PC-9 (cell line): Measurements from ENCODE around the gene AKAP13. TPM values are rescaled to one million over a fixed set of nuclear protein-coding genes. Genes with fewer than 3 reads are reported as not detected.

ENCODE experiments used
- BruUV-seq: library from RNA; stranded (reverse); fragments of 400-500 nt; replicated peaks from 2 replicates; lab custom pipeline; 2021; lab: Mats Ljungman, UMichigan
- CTCF ChIA-PET: fragments of 300-600 bp; sonication (Branson Sonifier 250); formaldehyde crosslinking; loops from one replicate; lab custom pipeline; 2022; ENCODE audit warnings: antibody characterized with exemption; lab: Charles Lee
- POLR2A ChIA-PET: fragments of 300-600 bp; sonication (Branson Sonifier 250); formaldehyde crosslinking; loops from one replicate; lab custom pipeline; 2022; ENCODE audit warnings: antibody characterized with exemption; ENCODE audit not compliant: unreplicated experiment; lab: Charles Lee
- DNase-seq, 2 experiments: peaks; one replicate each; pipeline versions ENCODE4 v3.0.0 to v3.0.0-alpha.2; 2015 to 2022; ENCODE audit warnings: mixed read lengths in 1 of 2
- H2AFZ ChIP-seq: fragments of 200-600 bp; sonication (generic); 2 replicates; pipeline ENCODE4 v1.8.1; 2017; ENCODE audit warnings: antibody characterized with exemption
- H3F3A ChIP-seq: fragments of 200-600 bp; sonication (generic); 2 replicates; pipeline ENCODE4 v1.8.1; 2017; ENCODE audit warnings: antibody characterized with exemption, mild to moderate bottlenecking, low read depth; ENCODE audit not compliant: insufficient read depth
- H3K27ac ChIP-seq: fragments of 200-600 bp; sonication (generic); 2 replicates; pipeline ENCODE4 v1.6.1; 2016; ENCODE audit warnings: mixed run types
- H3K27me3 ChIP-seq: fragments of 200-600 bp; sonication (generic); 2 replicates; pipeline ENCODE4 v1.6.1; 2016; ENCODE audit warnings: low read depth, mixed run types; ENCODE audit not compliant: insufficient read depth
- H3K36me3 ChIP-seq: fragments of 200-600 bp; sonication (generic); 2 replicates; pipeline ENCODE4 v1.6.1; 2016; ENCODE audit warnings: low read depth, mixed run types
- H3K4me1 ChIP-seq: fragments of 200-600 bp; sonication (generic); replicated peaks from 2 replicates; pipeline ENCODE4 v1.6.1; 2016; ENCODE audit warnings: mixed run types; ENCODE audit not compliant: insufficient read depth
- H3K4me2 ChIP-seq: fragments of 200-600 bp; sonication (generic); 2 replicates; pipeline ENCODE4 v1.6.1; 2017; ENCODE audit warnings: mixed run types
- H3K4me3 ChIP-seq: fragments of 200-600 bp; sonication (generic); 2 replicates; pipeline ENCODE4 v1.6.1; 2016; ENCODE audit warnings: mixed run types
- H3K79me2 ChIP-seq: fragments of 200-600 bp; sonication (generic); 2 replicates; pipeline ENCODE4 v1.6.1; 2017; ENCODE audit warnings: low read depth, mixed run types
- H3K9me2 ChIP-seq: fragments of 200-600 bp; sonication (generic); 2 replicates; pipeline ENCODE4 v1.8.1; 2017; ENCODE audit warnings: mild to moderate bottlenecking; ENCODE audit not compliant: insufficient read depth
- H3K9me3 ChIP-seq: fragments of 200-600 bp; sonication (generic); 2 replicates; pipeline ENCODE4 v1.8.1; 2016; ENCODE audit warnings: low read depth; ENCODE audit not compliant: insufficient read depth
- H4K20me1 ChIP-seq: fragments of 200-600 bp; sonication (generic); 2 replicates; pipeline ENCODE4 v1.8.1; 2017; ENCODE audit not compliant: insufficient read depth
- EZH2 ChIP-seq: fragments of 200-600 bp; sonication (generic); IDR thresholded peaks from 2 replicates; pipeline ENCODE4 v1.8.0; 2017; ENCODE audit warnings: antibody characterized with exemption, low read depth
- intact Hi-C: fragments of 100-400 bp; cut with micrococcal nuclease; formaldehyde crosslinking; loops from one replicate; pipeline ENCODE4 v1.10.0; 2022; ENCODE audit not compliant: unreplicated experiment
- total RNA-seq: library from RNA; stranded (reverse); gene quantifications from 2 replicates; pipeline ENCODE4 v1.2.3, GENCODE V29; 2021
- TF ChIP-seq, protein P1 (sequence below): fragments of 200-600 bp; sonication (generic); conservative IDR thresholded peaks from 2 replicates; pipeline ENCODE4 v1.6.1; 2017; ENCODE audit warnings: mixed run types, antibody characterized with exemption, mild to moderate bottlenecking, moderate library complexity

The AKAP13 gene
- total RNA-seq, 1 experiment from 2014 or later = 82.5 TPM

DNA sequence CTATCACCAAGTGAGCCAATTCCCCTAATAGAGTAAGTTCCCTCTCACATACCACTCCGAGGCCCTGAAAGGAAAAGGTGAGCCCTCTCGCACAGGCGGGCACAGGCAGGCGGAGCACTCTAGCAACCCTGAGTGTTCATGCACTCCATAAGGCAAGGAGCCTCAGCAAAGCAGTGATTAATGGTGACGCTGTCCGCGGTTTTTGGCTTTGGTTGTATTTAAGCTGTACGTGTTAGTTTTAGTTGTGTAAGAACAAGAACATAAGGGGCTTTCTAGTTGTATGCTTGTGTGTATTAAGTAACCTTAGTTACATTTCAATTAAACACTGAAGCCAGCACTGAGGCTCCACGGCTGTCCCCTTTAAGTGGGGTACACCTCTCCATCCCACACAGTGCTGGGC is 381.2 kb downstream of the AKAP13 start:
- TF ChIP-seq EZH2 = no peak
- TF ChIP-seq, protein P1, sequence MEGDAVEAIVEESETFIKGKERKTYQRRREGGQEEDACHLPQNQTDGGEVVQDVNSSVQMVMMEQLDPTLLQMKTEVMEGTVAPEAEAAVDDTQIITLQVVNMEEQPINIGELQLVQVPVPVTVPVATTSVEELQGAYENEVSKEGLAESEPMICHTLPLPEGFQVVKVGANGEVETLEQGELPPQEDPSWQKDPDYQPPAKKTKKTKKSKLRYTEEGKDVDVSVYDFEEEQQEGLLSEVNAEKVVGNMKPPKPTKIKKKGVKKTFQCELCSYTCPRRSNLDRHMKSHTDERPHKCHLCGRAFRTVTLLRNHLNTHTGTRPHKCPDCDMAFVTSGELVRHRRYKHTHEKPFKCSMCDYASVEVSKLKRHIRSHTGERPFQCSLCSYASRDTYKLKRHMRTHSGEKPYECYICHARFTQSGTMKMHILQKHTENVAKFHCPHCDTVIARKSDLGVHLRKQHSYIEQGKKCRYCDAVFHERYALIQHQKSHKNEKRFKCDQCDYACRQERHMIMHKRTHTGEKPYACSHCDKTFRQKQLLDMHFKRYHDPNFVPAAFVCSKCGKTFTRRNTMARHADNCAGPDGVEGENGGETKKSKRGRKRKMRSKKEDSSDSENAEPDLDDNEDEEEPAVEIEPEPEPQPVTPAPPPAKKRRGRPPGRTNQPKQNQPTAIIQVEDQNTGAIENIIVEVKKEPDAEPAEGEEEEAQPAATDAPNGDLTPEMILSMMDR = no peak
- intact Hi-C loops = loop anchor here (2.0 kb wide), 1 partner anchor 69 kb away; no protein-coding TSS in a partner anchor
- no peaks in the 10 kb centered on the region for H3K9me3 ChIP-seq
- H3K4me1 ChIP-seq = no peaks in the 10 kb centered on the region
- ChIA-PET POLR2A (no interaction called here), CTCF (no interaction called here)
- H2AFZ ChIP-seq = no peak overlapping the region
- no peaks in the 10 kb centered on the region for H3K36me3 ChIP-seq
- no peaks in the 10 kb centered on the region for H3F3A ChIP-seq
- no TSS peak for BruUV-seq
- H3K4me2 ChIP-seq = no peak overlapping the region
- no peaks in the 10 kb centered on the region for H3K79me2 ChIP-seq
- no peaks in the 10 kb centered on the region for H4K20me1 ChIP-seq
- no peak for DNase-seq
- no peak overlapping the region for H3K27ac ChIP-seq
- no peak overlapping the region for H3K4me3 ChIP-seq
- H3K9me2 ChIP-seq = no peaks in the 10 kb centered on the region
- H3K27me3 ChIP-seq = no peaks in the 10 kb centered on the region

DNA sequence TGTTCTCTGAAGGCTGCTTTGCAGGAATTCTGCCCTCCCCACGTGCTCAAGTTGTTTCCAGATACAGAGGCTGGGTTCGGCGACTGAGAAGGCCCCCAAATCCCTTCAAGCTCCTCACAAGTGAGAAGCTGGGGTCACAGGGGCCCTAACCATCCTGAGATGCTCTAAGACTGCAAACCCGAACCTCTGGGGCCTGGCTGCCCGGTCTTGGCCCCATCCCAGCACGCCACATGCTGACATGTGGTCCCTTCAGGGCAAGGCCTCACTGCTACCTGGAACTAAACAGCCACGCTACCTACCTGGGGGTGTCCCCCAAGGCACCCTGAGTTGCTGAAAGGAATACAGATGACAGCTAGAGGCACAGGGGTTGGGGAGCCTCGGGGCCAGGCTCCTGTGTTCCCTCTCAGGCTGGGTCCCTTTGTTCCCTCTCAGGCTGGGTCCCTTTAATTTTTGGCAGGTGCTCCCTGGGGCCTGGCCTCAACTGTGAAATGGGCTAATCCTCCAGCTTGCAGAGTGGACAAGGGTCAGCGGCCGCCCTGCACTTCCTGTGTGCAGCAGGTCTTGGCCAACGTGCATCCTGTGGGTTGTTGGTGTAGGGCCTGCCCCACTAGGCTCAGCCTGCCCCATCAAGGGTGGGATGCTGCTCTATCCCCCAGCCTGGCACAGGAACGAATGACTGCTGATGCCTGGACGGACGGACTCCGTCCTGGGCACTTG is 381.8 kb downstream of the AKAP13 start:
- H3K9me3 ChIP-seq = no peaks in the 10 kb centered on the region
- no peak overlapping the region for H2AFZ ChIP-seq
- no TSS peak for BruUV-seq
- H3K4me3 ChIP-seq = no peak overlapping the region
- H3K27ac ChIP-seq = no peak overlapping the region
- H3K36me3 ChIP-seq = no peaks in the 10 kb centered on the region
- no peaks in the 10 kb centered on the region for H3K27me3 ChIP-seq
- H3F3A ChIP-seq = no peaks in the 10 kb centered on the region
- H4K20me1 ChIP-seq = no peaks in the 10 kb centered on the region
- TF ChIP-seq, protein P1 = no peak
- TF ChIP-seq EZH2 = no peak
- H3K9me2 ChIP-seq = no peaks in the 10 kb centered on the region
- H3K79me2 ChIP-seq = no peaks in the 10 kb centered on the region
- no peak for DNase-seq
- POLR2A ChIA-PET = no interaction called here
- intact Hi-C loops = no loop called here
- H3K4me2 ChIP-seq = no peak overlapping the region
- no peaks in the 10 kb centered on the region for H3K4me1 ChIP-seq
- CTCF ChIA-PET = no interaction called here

DNA sequence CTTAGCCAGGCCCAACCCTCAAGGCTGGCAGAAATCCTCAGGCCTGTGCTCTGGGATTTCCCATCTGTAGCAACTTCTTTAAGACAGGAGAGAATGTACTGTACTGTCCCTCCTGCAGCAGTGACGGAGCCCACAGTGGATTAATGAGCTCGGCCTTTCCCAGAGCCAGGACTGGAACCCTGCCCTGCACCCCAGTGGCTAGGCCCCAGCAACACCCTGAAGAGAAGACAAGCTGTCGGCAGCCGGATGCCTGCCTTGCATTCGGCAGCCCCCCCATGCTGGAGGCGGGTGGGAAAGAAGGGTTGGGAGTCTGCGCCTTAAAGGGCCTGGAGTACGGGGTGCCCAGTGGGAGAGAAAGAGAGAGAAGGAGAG is 382.3 kb downstream of the AKAP13 start:
- no peaks in the 10 kb centered on the region for H4K20me1 ChIP-seq
- H3K79me2 ChIP-seq = no peaks in the 10 kb centered on the region
- ChIA-PET POLR2A (no interaction called here), CTCF (no interaction called here)
- TF ChIP-seq EZH2 = no peak
- TF ChIP-seq, protein P1 = no peak
- no peak overlapping the region for H2AFZ ChIP-seq
- no peak for DNase-seq
- no peak overlapping the region for H3K27ac ChIP-seq
- no peaks in the 10 kb centered on the region for H3K4me1 ChIP-seq
- no peak overlapping the region for H3K4me2 ChIP-seq
- no peaks in the 10 kb centered on the region for H3K9me2 ChIP-seq
- no TSS peak for BruUV-seq
- intact Hi-C loops = no loop called here
- no peaks in the 10 kb centered on the region for H3K9me3 ChIP-seq
- no peak overlapping the region for H3K4me3 ChIP-seq
- H3K27me3 ChIP-seq = no peaks in the 10 kb centered on the region
- no peaks in the 10 kb centered on the region for H3F3A ChIP-seq
- H3K36me3 ChIP-seq = no peaks in the 10 kb centered on the region
